ENCODE results near the gene COG5. TPM values are rescaled to one million over a fixed set of nuclear protein-coding genes. Genes with fewer than 3 reads are reported as not detected.

The COG5 gene
- total RNA-seq, 2 experiments from 2014 or later, result 37.6 to 40.3 TPM

GRCh38 chr7:107446531-107446930, 117.2 kb downstream of the COG5 start:
- ChIA-PET CTCF (interaction anchor here (1.2 to 1.6 kb wide), 2 partner anchors 45 to 299 kb away, joined by 3 read pairs; no protein-coding TSS in a partner anchor), POLR2A (no interaction called here)
- peak; percentile 22 for DNase-seq
- H3K36me3 Mint-ChIP-seq (ENCODE audit: low read depth), result peaks cover 15% of the 10 kb centered on the region
- peak; percentile 79 for ATAC-seq
- H3K4me1 Mint-ChIP-seq (ENCODE audit: low read depth), result peaks cover 12% of the 10 kb centered on the region
- no peak overlapping the region for H3K27ac Mint-ChIP-seq
- no peaks in the 10 kb centered on the region for H3K27me3 Mint-ChIP-seq
- H3K9me3 Mint-ChIP-seq, result peaks cover 2% of the 10 kb centered on the region
- TF ChIP-seq, protein P1, sequence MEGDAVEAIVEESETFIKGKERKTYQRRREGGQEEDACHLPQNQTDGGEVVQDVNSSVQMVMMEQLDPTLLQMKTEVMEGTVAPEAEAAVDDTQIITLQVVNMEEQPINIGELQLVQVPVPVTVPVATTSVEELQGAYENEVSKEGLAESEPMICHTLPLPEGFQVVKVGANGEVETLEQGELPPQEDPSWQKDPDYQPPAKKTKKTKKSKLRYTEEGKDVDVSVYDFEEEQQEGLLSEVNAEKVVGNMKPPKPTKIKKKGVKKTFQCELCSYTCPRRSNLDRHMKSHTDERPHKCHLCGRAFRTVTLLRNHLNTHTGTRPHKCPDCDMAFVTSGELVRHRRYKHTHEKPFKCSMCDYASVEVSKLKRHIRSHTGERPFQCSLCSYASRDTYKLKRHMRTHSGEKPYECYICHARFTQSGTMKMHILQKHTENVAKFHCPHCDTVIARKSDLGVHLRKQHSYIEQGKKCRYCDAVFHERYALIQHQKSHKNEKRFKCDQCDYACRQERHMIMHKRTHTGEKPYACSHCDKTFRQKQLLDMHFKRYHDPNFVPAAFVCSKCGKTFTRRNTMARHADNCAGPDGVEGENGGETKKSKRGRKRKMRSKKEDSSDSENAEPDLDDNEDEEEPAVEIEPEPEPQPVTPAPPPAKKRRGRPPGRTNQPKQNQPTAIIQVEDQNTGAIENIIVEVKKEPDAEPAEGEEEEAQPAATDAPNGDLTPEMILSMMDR (IDR thresholded peaks at IDR 0.05), result no peak
- intact Hi-C loops (cut with micrococcal nuclease), result no loop called here
- H3K4me3 Mint-ChIP-seq, result no peak overlapping the region

- Mint-ChIP-seq H3K27me3 (no peaks in the 10 kb centered on the region), H3K27ac (no peak overlapping the region), H3K4me1 (ENCODE audit: low read depth) (peaks cover 12% of the 10 kb centered on the region), H3K9me3 (peaks cover 2% of the 10 kb centered on the region), H3K36me3 (ENCODE audit: low read depth) (peaks cover 9% of the 10 kb centered on the region), H3K4me3 (no peak overlapping the region)
- POLR2A ChIA-PET, result interaction anchor here (1.1 kb wide), 1 partner anchor 28 kb away, joined by 3 read pairs; no protein-coding TSS in a partner anchor
- intact Hi-C loops (cut with micrococcal nuclease), result no loop called here
- DNase-seq (no peak), ATAC-seq (no peak)
- TF ChIP-seq, protein P1 (IDR thresholded peaks at IDR 0.05), result no peak
- CTCF ChIA-PET, result no interaction called here
Observed at GRCh38 chr7:107442678-107443077, 121.0 kb downstream of the COG5 start.

DNA sequence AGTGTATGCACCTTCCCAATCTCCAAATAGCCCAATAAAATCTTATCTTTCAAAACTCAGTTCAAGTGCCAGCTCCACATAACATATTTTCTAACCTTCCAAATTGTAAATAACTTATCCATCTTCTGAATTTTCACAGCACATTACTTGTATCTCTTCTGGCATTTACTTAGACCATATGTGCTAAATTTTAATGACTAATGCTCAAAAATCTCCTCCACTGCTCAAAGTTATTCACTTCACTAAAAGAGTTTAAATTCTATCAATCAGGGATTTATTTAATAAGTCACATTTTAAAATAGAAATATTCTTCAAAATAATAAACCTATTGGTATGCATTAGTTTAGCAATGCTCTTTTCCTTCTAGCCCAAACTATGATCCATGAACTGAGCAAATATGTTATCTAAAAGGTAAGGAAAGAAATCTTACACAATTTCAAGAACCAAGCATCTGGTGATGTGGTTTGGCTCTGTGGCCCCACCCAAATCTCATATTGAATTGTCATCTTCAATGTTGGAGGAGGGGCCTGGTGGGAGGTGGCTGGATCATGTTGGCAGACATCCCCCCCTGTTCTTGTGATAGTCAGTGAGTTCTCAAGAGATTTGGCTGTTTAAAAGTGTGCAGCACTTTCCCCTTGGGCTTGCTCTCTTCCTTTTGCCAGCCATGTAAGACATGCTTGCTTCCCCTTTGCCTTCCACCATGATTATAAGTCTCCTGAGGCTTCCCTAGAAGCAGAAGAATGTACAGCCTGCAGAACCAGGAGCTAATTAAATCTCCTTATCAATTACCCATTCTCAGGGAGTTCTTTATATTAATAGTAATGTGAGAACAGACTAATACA, 121.9 kb downstream of the COG5 start:
- ATAC-seq, result no peak
- no peaks in the 10 kb centered on the region for H3K27me3 Mint-ChIP-seq
- intact Hi-C loops (cut with micrococcal nuclease), result no loop called here

GRCh38 chr7:107439025-107439424, 124.7 kb downstream of the COG5 start:
- CTCF ChIA-PET, result no interaction called here
- no peak overlapping the region for H3K27ac Mint-ChIP-seq
- H3K4me1 Mint-ChIP-seq (ENCODE audit: low read depth), result peaks cover 2% of the 10 kb centered on the region
- intact Hi-C loops (cut with micrococcal nuclease), result no loop called here
- no peak for ATAC-seq
- peaks cover 19% of the 10 kb centered on the region for H3K36me3 Mint-ChIP-seq (ENCODE audit: low read depth)
- H3K4me3 Mint-ChIP-seq, result no peak overlapping the region
- TF ChIP-seq, protein P1 (IDR thresholded peaks at IDR 0.05), result no peak
- no peak for DNase-seq
- POLR2A ChIA-PET, result no interaction called here
- H3K9me3 Mint-ChIP-seq, result peaks cover 2% of the 10 kb centered on the region
- no peaks in the 10 kb centered on the region for H3K27me3 Mint-ChIP-seq

More for the DNA sequence above, 121.9 kb downstream of the COG5 start:
- Mint-ChIP-seq H3K9me3 (peaks cover 2% of the 10 kb centered on the region), H3K27ac (no peak overlapping the region), H3K4me3 (no peak overlapping the region), H3K36me3 (ENCODE audit: low read depth) (peaks cover 9% of the 10 kb centered on the region), H3K4me1 (ENCODE audit: low read depth) (peaks cover 7% of the 10 kb centered on the region)
- TF ChIP-seq, protein P1 (IDR thresholded peaks at IDR 0.05), result no peak
- ChIA-PET POLR2A (interaction anchor here (1.1 kb wide), 1 partner anchor 27 kb away, joined by 3 read pairs; no protein-coding TSS in a partner anchor), CTCF (no interaction called here)
- DNase-seq, result no peak

- ATAC-seq, result no peak
- peaks cover 3% of the 10 kb centered on the region for H3K4me1 Mint-ChIP-seq (ENCODE audit: low read depth)
- H3K27ac Mint-ChIP-seq, result no peak overlapping the region
- ChIA-PET POLR2A (no interaction called here), CTCF (no interaction called here)
- peaks cover 19% of the 10 kb centered on the region for H3K36me3 Mint-ChIP-seq (ENCODE audit: low read depth)
- no peaks in the 10 kb centered on the region for H3K9me3 Mint-ChIP-seq
- intact Hi-C loops (cut with micrococcal nuclease), result no loop called here
- TF ChIP-seq, protein P1 (IDR thresholded peaks at IDR 0.05), result no peak
- DNase-seq, result no peak
- no peaks in the 10 kb centered on the region for H3K27me3 Mint-ChIP-seq
- H3K4me3 Mint-ChIP-seq, result no peak overlapping the region
Observed at GRCh38 chr7:107435749-107436148, 128.0 kb downstream of the COG5 start.
